ENCODE results near the gene BCKDK. TPM values are rescaled to one million over a fixed set of nuclear protein-coding genes. Genes with fewer than 3 reads are reported as not detected.

BCKDK gene
- total and polyA plus RNA-seq, 2 of the 13 experiments (the other 11 are each of a cell fraction or from before 2014, with no cell fraction given) = 24.9 to 42.6 TPM

DNA sequence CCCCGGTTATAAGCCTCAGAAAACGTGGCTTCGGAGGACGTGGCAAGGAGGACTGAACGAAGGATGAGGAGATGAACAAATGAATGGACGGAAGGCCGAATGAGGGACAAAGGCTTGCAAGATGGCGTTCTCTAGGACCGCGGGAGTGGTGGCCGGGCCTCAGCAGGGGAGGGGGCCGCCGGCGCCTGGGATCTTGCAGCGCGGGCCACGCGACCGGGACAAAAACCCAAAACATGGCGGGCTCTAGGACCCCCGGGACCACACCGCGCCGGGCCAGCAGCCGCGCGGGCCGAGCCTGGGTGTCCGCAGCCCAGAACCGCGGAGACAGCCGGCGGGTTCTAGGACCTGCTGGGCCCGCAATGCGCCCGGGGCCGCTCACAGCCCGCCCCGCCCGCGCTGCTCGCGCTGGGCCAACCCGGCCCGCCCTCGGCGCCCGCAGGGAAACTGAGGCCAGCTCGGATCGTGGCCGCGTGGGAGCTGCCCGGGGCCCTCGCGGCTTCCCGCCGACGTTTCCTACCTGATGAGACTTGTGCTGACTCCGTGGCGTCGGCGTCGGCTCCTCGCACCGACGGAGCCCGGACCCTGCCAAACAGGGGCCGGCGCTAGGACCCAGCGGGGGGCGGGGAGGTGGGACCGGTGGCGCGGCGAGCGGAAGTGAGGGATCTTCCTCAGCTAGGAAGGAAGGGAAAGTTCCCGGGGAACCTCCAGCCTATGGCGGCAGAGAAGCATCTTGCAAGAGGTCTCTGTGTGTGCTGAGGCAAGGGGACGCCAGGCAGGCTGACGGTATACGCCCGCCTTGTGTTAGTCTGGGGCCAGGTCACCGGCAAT is 34.8 kb upstream of the BCKDK start (continued):
- TF ChIP-seq, protein P1, sequence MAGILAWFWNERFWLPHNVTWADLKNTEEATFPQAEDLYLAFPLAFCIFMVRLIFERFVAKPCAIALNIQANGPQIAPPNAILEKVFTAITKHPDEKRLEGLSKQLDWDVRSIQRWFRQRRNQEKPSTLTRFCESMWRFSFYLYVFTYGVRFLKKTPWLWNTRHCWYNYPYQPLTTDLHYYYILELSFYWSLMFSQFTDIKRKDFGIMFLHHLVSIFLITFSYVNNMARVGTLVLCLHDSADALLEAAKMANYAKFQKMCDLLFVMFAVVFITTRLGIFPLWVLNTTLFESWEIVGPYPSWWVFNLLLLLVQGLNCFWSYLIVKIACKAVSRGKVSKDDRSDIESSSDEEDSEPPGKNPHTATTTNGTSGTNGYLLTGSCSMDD (CRISPR knock-in tag; IDR thresholded peaks at IDR 0.05) = peak; percentile 42
- no peak for TF ChIP-seq NONO (IDR thresholded peaks at IDR 0.05)
- peak; percentile 73 for TF ChIP-seq NONO (CRISPR knock-in tag; conservative IDR thresholded peaks at IDR 0.05)
- TF ChIP-seq RARG (CRISPR knock-in tag; IDR thresholded peaks at IDR 0.05; ENCODE audit: low read depth) = peak; percentile 66
- TF ChIP-seq NCOA1 (CRISPR knock-in tag; IDR thresholded peaks at IDR 0.05) = no peak; the same call in none of the 2 replicates
- TF ChIP-seq, protein P2, sequence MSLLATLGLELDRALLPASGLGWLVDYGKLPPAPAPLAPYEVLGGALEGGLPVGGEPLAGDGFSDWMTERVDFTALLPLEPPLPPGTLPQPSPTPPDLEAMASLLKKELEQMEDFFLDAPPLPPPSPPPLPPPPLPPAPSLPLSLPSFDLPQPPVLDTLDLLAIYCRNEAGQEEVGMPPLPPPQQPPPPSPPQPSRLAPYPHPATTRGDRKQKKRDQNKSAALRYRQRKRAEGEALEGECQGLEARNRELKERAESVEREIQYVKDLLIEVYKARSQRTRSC (CRISPR knock-in tag; IDR thresholded peaks at IDR 0.05; ENCODE audit: low read depth) = no peak
- TF ChIP-seq, protein P3, sequence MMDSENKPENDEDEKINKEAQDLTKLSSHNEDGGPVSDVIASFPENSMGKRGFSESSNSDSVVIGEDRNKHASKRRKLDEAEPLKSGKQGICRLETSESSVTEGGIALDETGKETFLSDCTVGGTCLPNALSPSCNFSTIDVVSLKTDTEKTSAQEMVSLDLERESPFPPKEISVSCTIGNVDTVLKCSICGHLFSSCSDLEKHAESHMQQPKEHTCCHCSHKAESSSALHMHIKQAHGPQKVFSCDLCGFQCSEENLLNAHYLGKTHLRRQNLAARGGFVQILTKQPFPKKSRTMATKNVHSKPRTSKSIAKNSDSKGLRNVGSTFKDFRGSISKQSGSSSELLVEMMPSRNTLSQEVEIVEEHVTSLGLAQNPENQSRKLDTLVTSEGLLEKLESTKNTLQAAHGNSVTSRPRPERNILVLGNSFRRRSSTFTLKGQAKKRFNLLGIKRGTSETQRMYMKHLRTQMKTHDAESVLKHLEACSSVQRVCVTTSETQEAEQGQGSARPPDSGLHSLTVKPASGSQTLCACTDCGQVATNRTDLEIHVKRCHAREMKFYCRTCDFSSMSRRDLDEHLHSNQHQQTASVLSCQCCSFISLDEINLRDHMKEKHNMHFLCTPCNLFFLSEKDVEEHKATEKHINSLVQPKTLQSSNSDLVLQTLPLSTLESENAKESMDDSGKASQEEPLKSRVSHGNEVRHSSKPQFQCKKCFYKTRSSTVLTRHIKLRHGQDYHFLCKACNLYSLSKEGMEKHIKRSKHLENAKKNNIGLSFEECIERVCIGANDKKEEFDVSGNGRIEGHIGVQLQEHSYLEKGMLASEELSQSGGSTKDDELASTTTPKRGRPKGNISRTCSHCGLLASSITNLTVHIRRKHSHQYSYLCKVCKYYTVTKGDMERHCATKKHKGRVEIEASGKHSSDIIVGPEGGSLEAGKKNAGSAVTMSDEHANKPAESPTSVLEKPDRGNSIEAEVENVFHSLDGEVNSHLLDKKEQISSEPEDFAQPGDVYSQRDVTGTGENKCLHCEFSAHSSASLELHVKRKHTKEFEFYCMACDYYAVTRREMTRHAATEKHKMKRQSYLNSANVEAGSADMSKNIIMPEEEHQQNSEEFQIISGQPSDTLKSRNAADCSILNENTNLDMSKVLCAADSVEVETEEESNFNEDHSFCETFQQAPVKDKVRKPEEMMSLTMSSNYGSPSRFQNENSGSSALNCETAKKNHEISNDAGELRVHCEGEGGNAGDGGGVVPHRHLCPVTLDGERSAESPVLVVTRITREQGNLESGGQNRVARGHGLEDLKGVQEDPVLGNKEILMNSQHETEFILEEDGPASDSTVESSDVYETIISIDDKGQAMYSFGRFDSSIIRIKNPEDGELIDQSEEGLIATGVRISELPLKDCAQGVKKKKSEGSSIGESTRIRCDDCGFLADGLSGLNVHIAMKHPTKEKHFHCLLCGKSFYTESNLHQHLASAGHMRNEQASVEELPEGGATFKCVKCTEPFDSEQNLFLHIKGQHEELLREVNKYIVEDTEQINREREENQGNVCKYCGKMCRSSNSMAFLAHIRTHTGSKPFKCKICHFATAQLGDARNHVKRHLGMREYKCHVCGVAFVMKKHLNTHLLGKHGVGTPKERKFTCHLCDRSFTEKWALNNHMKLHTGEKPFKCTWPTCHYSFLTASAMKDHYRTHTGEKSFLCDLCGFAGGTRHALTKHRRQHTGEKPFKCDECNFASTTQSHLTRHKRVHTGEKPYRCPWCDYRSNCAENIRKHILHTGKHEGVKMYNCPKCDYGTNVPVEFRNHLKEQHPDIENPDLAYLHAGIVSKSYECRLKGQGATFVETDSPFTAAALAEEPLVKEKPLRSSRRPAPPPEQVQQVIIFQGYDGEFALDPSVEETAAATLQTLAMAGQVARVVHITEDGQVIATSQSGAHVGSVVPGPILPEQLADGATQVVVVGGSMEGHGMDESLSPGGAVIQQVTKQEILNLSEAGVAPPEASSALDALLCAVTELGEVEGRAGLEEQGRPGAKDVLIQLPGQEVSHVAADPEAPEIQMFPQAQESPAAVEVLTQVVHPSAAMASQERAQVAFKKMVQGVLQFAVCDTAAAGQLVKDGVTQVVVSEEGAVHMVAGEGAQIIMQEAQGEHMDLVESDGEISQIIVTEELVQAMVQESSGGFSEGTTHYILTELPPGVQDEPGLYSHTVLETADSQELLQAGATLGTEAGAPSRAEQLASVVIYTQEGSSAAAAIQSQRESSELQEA (CRISPR knock-in tag; IDR thresholded peaks at IDR 0.05; ENCODE audit: not compliant biosample characterization) = no peak
- TF ChIP-seq JUN (CRISPR knock-in tag; IDR thresholded peaks at IDR 0.05) = 0 out of 2 replicates have a peak, but pooled peaks have one; percentile 56
- no peak; the same call in none of the 2 replicates for TF ChIP-seq ZBTB3 (CRISPR knock-in tag; IDR thresholded peaks at IDR 0.05; ENCODE audit: borderline replicate concordance, low read depth)
- no peak for TF ChIP-seq SRSF1 (optimal IDR thresholded peaks at IDR 0.05; ENCODE audit: low read depth, low read length)
- TF ChIP-seq JUNB (CRISPR knock-in tag; IDR thresholded peaks at IDR 0.05; ENCODE audit: borderline replicate concordance) = no peak
- no peak for TF ChIP-seq GATA4 (IDR thresholded peaks at IDR 0.05; ENCODE audit: borderline replicate concordance, low read depth)
- TF ChIP-seq, protein P4, sequence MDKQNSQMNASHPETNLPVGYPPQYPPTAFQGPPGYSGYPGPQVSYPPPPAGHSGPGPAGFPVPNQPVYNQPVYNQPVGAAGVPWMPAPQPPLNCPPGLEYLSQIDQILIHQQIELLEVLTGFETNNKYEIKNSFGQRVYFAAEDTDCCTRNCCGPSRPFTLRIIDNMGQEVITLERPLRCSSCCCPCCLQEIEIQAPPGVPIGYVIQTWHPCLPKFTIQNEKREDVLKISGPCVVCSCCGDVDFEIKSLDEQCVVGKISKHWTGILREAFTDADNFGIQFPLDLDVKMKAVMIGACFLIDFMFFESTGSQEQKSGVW (CRISPR knock-in tag; IDR thresholded peaks at IDR 0.05; ENCODE audit: borderline replicate concordance) = no peak; the same call in 1 of the 2 replicates
- TF ChIP-seq NFE2L1 (CRISPR knock-in tag; IDR thresholded peaks at IDR 0.05; ENCODE audit: borderline replicate concordance) = no peak
- TF ChIP-seq ZNF234 (CRISPR knock-in tag; conservative IDR thresholded peaks at IDR 0.05) = no peak
- TF ChIP-seq, protein P5, sequence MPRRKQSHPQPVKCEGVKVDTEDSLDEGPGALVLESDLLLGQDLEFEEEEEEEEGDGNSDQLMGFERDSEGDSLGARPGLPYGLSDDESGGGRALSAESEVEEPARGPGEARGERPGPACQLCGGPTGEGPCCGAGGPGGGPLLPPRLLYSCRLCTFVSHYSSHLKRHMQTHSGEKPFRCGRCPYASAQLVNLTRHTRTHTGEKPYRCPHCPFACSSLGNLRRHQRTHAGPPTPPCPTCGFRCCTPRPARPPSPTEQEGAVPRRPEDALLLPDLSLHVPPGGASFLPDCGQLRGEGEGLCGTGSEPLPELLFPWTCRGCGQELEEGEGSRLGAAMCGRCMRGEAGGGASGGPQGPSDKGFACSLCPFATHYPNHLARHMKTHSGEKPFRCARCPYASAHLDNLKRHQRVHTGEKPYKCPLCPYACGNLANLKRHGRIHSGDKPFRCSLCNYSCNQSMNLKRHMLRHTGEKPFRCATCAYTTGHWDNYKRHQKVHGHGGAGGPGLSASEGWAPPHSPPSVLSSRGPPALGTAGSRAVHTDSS (CRISPR knock-in tag; conservative IDR thresholded peaks at IDR 0.05) = peak; percentile 90; the same call in 1 of the 2 replicates
